Brain pericyte (primary cell): ENCODE results near the gene NGEF.

Experiments used
- DNase-seq: peaks from one replicate; pipeline ENCODE4 v3.0.0-alpha.2; 2012; ENCODE audit warnings: low read depth, low spot score

The NGEF gene

GRCh38 chr2:232886176-232886575, 126.9 kb downstream of the NGEF start:
- no peak for DNase-seq

GRCh38 chr2:232885264-232885961, 127.6 kb downstream of the NGEF start:
- DNase-seq = no peak

GRCh38 chr2:232884549-232885263, 128.3 kb downstream of the NGEF start:
- DNase-seq = no peak

- no peak for DNase-seq
These were observed 129.0 kb downstream of the NGEF start for GRCh38 chr2:232884001-232884421.

- DNase-seq = no peak
These were observed 129.8 kb downstream of the NGEF start for GRCh38 chr2:232883116-232883721.

- DNase-seq = no peak
These were observed 130.4 kb downstream of the NGEF start for GRCh38 chr2:232882505-232883115.

GRCh38 chr2:232882085-232882484, 131.0 kb downstream of the NGEF start:
- no peak for DNase-seq

- no peak for DNase-seq
These were observed 132.2 kb downstream of the NGEF start for GRCh38 chr2:232880764-232881351.

GRCh38 chr2:232879618-232880494, 133.2 kb downstream of the NGEF start:
- no peak for DNase-seq

GRCh38 chr2:232878855-232879617, 134.0 kb downstream of the NGEF start:
- no peak for DNase-seq

GRCh38 chr2:232877940-232878511, 135.0 kb downstream of the NGEF start:
- no peak for DNase-seq

GRCh38 chr2:232876978-232877441, 136.0 kb downstream of the NGEF start:
- DNase-seq = no peak

GRCh38 chr2:232876161-232876977, 136.7 kb downstream of the NGEF start:
- no peak for DNase-seq

- DNase-seq = no peak
These were observed 137.6 kb downstream of the NGEF start for GRCh38 chr2:232875256-232876121.

GRCh38 chr2:232874677-232875223, 138.3 kb downstream of the NGEF start:
- DNase-seq = no peak

- no peak for DNase-seq
These were observed 139.0 kb downstream of the NGEF start for GRCh38 chr2:232873909-232874641.
